ENCODE data around the gene ZNF19.

The ZNF19 gene

GRCh38 chr16:71440669-71441347, 48.3 kb downstream of the ZNF19 start:
- no peak for DNase-seq

GRCh38 chr16:71439523-71439922, 49.6 kb downstream of the ZNF19 start:
- DNase-seq: no peak

DNA sequence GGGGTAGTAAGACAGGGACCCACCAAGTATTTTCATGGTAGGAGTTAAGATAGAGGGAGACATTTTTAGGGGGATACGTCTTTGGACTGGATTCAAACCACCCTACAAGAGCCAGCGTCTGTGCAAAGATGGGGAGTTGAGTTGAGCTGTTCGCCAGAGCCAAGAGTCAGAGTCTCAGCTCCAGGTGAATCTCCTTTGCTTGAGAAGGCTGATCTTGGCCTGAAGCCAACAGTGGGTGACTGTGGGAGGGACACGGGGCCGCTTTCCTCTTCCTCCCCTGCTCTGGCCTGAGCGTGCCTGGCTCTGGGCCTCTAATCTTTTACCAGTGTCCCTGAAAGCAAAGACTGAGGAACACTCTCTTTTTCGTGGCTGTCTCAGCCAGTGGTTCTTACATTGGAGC, 52.7 kb downstream of the ZNF19 start:
- DNase-seq: no peak

DNA sequence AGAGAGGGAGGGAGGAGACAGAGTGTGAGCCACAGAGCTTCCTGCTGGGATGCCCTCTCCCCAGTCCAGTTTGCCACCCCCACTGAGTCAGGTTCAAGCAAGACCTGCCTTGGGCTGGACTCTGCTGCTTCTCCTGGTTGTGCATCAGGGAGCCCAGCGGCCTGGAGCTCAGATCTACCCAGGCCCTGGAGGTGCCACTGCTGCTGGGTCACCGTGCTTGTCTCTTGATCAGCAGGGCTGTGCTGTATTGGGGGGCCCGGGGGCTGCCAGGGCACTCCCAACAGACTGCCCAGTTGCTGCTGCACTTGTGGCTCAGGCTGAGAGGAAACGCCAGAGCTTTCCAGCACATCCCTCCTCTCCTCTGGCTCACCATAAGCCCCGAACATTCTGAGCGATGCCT, 56.2 kb downstream of the ZNF19 start:
- no peak for DNase-seq

- DNase-seq: no peak
Measured at GRCh38 chr16:71431991-71432390, 57.1 kb downstream of the ZNF19 start.

DNA sequence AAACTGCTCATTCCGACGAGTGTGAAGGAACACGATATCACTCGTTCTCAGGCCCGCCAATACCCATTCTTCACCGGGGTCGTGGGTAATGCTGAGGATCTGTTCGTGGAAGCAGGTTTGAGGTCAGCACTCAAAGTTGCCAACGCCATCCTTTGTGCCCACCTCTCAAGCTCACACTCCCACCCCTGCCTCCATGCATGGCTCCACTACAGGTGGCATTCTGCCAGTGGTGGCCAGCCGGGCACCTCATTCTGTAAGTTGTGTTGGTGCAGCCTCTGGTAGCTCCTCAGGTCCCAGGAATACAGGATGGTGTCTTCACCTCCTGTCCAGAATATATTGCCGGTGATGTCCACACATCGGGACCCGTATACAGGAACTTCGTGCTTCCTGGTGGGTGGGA, 57.9 kb downstream of the ZNF19 start:
- DNase-seq: no peak

GRCh38 chr16:71430744-71431143, 58.4 kb downstream of the ZNF19 start:
- DNase-seq: no peak

DNA sequence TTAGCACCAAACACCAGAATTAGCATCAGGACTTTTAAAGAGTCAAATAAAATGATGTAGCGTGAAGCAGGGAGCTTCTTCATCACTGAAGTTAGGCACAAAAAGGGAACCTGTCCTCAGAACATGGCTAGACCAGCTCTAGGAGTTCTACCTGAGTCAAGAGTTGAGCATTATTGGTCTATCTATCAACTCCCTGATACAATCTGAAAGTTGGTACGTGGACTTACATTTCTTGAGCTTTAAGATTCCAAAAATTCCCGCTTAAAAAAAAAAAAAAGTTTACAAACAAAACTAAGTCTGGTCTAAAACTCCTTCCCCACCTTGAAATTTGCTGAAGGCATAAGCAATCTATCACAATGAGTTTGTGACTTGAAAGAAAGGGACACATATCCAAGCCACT, 59.5 kb downstream of the ZNF19 start:
- DNase-seq: no peak

- DNase-seq: no peak
Measured at GRCh38 chr16:71428883-71429282, 60.2 kb downstream of the ZNF19 start.

DNA sequence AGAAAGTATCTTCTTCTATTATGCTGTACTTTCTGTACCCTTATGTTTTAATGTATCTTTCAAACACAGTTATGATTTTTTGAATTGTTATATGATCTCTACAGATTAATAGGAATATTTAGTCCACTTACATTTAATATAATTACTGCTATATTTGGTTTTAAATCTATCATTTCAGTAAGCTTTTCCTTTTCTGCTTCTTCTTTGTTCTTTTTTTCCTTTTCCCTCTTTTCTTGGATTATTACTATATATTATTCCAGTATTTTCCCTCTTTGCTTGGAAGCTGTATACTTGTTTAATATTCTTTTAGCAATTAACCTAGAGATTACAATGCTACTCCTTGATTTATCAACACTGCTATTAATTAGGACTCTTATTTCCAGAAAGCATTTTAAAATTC, 60.7 kb downstream of the ZNF19 start:
- no peak for DNase-seq

DNA sequence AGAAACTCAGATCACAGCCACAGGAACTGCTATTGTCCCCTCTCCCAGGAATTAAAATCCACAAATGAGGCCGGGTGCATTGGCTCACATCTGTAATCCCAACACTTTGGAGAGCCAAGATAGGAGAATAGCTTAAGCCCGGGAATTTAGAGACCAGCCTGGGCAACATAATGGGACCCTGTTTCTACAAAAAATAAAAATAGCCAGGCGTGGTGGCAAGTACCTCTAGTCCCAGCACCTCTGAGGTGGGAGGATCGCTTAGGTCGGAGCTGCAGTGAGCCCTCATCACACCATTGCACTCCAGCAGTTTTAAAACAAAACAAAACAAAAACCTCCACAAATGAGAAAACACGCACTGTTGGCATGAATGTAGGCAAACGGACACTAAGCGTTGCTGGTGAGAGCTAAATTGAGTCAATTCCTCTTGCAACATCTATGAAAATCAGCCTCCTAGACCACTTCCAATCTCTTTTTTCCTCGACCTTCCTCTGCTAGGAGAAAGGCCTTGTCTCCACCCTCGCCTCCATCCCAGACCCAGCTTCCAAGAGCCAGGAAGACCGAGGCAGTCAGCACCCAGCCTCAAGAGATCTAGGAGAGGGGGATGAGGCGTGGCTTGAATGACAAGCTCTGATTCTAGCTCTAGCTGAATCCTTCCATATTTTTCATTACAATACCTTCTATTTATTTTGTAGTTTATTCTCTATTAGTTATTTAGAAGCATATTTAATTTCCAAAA, 62.1 kb downstream of the ZNF19 start:
- DNase-seq: no peak

DNA sequence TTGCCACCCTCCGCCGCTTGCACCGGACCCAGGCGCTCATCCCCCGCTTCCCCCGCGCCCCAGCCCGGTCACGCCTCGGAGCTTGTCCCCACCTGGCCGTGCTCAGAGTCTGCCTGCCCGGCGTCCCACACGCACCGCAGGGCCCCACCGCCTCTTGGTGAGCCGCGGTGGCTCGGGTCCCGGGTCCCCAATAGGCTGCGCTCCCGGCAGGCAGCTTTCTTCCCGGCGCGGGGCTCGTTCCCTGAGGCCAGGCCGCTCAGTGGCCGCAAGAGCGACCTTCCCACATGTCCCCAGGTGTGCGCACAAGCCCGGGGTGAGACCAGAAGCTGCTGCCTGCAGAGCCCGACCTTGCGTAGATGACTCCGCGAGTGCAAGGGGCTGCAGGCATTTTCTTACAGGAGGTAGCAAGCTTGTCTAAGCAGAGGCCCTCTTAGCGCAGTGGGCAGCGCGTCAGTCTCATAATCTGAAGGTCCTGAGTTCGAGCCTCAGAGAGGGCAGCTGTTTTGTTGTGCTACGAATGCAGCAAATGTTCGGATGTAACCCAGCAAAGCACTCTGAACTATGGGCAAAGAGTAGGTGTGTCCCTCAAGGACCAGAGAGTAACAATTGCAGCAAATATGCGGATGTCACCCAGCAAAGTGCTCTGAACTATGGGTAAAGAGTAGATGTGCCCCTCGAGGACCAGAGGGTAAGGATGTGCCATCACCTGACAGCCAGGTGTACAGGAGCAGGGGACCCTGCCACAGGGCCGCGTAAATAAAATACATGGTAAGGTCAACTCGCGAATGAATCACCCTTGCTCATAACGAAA, 62.9 kb downstream of the ZNF19 start:
- DNase-seq: no peak

DNA sequence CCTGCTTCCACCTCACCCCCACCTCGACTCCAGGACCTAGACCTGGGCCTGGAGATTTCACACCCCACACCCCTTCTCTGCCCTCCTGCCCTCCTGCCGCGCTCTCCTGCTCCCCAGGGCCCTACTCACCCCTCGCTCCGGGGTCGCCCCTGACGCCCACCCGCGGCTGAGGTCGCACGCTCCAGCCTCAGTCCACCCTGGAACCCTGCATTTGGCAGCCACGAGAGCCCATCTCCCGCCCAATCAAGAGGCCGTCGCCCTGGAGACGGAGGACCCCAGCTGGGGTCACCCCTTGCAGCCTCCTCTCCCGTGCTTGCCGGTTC, 63.4 kb downstream of the ZNF19 start:
- DNase-seq: no peak

GRCh38 chr16:71424626-71425025, 64.5 kb downstream of the ZNF19 start:
- no peak for DNase-seq

- no peak for DNase-seq
Measured at GRCh38 chr16:71423865-71424264, 65.3 kb downstream of the ZNF19 start.
